AG04449 (cell line): Measurements from ENCODE around the gene LIG3.

Source experiments
- CTCF ChIA-PET: fragments of 350-600 bp; formaldehyde crosslinking; extraction: SDS; loops from one replicate; lab custom pipeline; 2021; ENCODE audit warnings: antibody characterized with exemption; lab: Yijun Ruan, JAX
- POLR2A ChIA-PET: fragments of 400-600, 350-600 bp; formaldehyde crosslinking; extraction: SDS; loops from one replicate; lab custom pipeline; 2020; ENCODE audit warnings: antibody characterized with exemption, inconsistent platforms; lab: Yijun Ruan, JAX
- DNase-seq: peaks from one replicate; pipeline ENCODE4 v3.0.0-alpha.2; 2010; ENCODE audit warnings: low read depth, low spot score
- H3K4me3 ChIP-seq: 2 replicates; pipeline ENCODE4 v1.5.1; 2011; ENCODE audit warnings: low read depth, mild to moderate bottlenecking, control low read depth, low read length
- CTCF ChIP-seq: IDR thresholded peaks from one replicate; pipeline ENCODE4 v1.5.1; 2011; ENCODE audit warnings: mild to moderate bottlenecking, moderate library complexity, low read length, control low read depth, inconsistent platforms; ENCODE audit not compliant: insufficient read depth; ENCODE audit errors: missing control alignments

LIG3 gene

GRCh38 chr17:35057332-35057915 is 77.1 kb downstream of the LIG3 start:
- TF ChIP-seq CTCF = no peak
- ChIA-PET CTCF (no interaction called here), POLR2A (no interaction called here)
- H3K4me3 ChIP-seq = no peak overlapping the region
- no peak for DNase-seq
